Fibroblast of skin of left quadriceps (primary cell): Measurements from ENCODE around the gene SMARCC1.
"Not testable (repeated sequence)": the region's sequence is repeated elsewhere in the genome, so short reads cannot be mapped to it uniquely, and the experiment has no call there.

Source experiments
- DNase-seq, 2 experiments: peaks; one replicate each; pipeline ENCODE4 v3.0.0-alpha.2; 2013; ENCODE audit warnings: low read depth in 2 of 2

SMARCC1 gene

GRCh38 chr3:47781685-47782445 lies at the start of gene SMARCC1:
TSS of gene SMARCC1 (minus strand) at chr3:47781893. CDS start at chr3:47781797, 96 bp downstream.
- peak; percentile 94 to 95 for DNase-seq

GRCh38 chr3:47829482-47829881 lies 47.8 kb upstream of the SMARCC1 start:
- not testable (repeated sequence) for DNase-seq

- DNase-seq = no peak
Observed at GRCh38 chr3:47825590-47825989, 43.9 kb upstream of the SMARCC1 start.

DNA sequence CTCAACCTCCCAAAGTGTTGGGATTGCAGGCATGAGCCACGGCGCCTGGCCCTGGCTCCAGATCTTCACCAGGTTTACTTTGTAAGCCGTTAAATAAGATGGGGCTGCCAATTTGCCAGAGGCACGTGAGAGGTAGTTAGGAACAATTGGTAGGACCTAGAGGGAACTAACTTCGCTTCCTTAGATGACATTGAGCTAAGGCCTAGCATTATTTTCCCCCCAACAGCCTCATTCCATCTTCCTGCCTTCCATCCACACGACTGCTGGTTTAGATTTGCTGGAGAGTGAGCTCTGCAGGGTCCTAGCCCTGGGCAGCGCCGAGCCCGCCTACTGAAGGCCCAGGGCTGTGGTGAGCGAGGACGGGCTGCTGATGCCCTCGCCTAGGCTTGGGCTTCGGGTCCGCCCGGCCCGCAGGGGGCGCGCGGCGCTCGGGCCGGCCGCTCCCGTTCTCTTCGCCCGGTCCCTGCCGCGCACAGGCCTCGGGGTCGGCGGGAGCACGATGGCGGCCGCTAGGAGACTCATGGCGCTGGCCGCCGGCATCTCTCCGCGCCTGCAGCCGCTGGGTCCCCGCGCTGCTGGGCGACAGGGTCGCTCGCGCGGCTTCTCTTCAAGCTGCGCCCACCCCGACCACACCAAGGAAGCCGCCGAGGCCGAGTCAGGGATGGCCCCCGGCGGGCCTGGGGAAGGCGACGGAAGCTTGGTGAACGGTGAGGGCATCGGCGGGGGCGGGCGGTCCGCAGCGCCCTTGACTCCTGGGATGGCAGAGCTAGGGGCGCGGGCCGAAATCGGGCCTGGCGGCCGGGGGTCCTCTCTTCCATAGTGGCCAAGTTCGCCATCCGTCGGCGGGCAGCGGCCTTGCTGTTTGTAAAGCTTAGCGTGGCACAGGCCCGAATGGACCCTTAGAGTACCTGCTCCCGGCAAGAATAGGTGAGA lies 43.1 kb upstream of the SMARCC1 start:
- peak; percentile 59 to 60 for DNase-seq

- no peak for DNase-seq
Observed at GRCh38 chr3:47817609-47818008, 35.9 kb upstream of the SMARCC1 start.

- no peak for DNase-seq
Observed at GRCh38 chr3:47813551-47814177, 32.0 kb upstream of the SMARCC1 start.

DNA sequence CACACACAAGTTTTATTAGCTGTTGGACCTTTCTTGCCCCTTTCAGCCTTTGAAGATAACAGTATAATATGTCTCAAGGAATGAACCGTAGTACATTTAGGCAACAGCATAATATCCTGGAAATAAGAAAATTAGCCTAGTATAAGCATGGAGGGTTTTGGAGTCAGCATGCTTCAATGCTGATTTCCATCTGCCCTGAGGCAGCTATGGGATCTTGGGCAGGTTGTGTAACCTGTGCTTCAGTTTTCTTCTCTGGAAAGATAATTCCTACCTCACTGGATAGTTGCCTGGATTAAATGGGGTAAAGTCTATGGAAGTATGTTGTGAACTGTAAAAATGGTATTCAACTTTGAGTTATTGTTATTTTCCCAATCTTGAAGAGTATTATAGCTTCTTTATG lies 22.9 kb upstream of the SMARCC1 start:
- DNase-seq = no peak

- no peak for DNase-seq
Observed at GRCh38 chr3:47803480-47804025, 21.9 kb upstream of the SMARCC1 start.

DNA sequence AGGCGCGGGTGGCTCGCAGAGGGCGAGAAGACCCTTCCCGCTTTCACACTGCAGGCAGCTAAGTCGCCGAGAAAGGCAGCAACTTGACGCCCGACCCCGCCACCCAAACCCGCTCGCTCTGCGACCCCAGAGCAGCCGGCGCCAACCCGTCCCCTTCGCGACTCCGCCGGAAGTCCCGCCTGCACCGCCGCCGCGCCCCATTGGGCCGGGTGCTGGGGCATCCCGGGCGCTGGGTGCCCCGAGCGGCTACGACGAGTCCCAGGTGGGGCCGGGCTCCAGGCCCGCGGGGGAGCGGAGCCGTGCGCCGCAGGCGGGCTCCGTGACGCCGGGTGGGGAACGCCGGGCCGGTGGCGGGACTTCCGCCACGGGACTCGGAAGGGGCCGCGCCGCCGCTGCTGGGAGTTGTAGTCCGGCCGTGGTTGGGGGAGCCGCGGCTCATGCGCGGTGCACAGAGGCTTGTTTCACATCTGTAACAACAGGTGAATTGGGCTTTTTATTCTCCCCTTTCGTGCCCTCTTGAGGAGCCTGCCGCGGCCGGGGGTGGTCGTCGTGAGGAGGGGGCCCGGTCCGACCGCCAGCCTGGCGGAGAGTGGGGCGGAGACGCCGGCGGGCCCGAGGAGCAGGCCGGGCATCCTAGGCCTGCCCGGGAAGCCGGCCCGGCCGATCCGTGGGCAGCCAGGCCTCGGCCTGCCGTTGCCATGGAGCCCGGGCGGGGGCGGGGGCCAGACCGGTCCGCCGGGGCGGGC lies 21.2 kb upstream of the SMARCC1 start, which contains the start of gene DHX30:
Gene DHX30, plus strand, starts transcription at position 405 of the 746 bp plus-strand sequence. CDS start 7,546 bp downstream, outside the sequence.
- peak; percentile 63 to 64 for DNase-seq

GRCh38 chr3:47799733-47800132 lies 18.0 kb upstream of the SMARCC1 start:
- DNase-seq = no peak

DNA sequence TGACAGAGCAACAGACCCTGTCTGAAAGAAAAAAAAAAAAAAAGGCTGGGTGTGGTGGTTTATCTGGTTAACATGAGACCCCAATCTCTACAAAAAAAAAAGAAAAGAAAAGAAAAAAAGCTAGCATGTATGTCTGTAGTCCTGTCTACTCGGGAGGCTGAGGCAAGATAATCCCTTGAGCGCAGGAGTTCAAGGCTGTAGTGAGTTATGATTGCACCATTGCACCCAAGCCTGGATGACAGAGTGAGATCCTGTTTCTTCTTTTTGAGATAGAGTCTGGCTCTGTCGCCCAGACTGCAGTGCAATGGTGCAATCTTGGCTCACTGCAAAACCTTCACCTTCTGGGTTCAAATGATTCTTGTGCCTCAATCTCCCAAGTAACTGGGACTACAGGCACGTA lies 12.9 kb upstream of the SMARCC1 start:
- no peak for DNase-seq

DNA sequence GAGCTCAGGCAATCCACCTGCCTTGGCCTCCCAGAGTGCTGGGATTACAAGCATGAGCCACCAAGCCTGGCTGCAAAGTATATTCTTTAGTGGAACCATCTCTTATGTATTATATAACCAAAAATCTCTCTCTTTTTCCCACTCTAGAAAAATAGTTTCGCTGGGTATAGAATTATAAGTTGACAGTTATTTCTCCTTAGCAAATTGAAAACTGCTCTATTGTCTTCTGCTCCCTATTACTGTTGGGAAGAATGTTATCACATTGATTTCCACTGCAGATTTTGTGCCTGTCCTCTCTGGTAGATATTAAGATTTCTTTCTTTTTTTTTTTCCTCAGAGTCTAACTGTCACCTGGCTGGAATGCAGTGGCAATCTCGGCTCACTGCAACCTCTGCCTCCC lies 11.0 kb upstream of the SMARCC1 start:
- DNase-seq = no peak

GRCh38 chr3:47791193-47791855 lies 9.6 kb upstream of the SMARCC1 start:
- DNase-seq = no peak

GRCh38 chr3:47783673-47784072 lies 2.0 kb upstream of the SMARCC1 start:
- DNase-seq = no peak

DNA sequence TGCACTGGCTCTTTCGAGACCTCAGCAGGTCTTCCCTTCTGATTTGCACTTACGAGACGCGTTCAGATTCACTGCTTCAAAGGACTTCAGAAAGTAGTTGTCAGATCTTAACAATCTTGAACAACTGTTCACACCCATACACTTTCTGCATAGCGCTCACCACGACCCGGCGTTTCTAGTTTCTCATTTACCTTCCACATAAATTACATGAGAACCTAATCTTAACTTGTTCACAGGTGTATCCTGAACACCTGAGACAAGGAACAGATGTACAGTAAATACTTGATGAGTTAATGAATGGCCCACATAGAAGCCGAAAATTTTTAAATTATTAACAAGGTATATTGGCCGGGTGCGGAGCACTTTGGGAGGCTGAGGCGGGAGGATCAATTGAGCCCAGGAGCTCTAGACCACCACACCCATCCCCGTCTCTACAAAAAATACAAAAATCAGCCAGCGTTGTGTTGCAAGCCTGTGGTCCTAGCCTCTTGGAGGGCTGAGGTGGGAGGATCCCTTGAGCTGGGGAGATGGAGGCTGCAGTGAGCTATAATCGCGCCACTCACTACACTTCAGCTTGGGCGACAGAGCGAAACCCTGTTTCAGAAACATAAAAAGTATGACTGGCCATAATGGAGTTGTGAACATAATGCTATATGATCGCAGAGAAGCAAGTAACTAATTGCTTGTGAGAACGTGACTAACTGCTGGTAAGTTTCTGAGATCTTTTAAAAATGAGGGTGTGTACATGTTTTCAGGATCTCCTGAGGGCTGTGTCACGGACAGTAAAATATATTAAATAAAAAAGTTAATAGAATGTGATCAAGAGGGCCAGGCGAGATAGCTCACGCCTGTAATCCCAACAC lies 984 bp upstream of the SMARCC1 start:
- DNase-seq = no peak

- no peak for DNase-seq
Observed at GRCh38 chr3:47780741-47781684, 680 bp downstream of the SMARCC1 start.

- no peak for DNase-seq
Observed at GRCh38 chr3:47778746-47779145, 2.9 kb downstream of the SMARCC1 start.

DNA sequence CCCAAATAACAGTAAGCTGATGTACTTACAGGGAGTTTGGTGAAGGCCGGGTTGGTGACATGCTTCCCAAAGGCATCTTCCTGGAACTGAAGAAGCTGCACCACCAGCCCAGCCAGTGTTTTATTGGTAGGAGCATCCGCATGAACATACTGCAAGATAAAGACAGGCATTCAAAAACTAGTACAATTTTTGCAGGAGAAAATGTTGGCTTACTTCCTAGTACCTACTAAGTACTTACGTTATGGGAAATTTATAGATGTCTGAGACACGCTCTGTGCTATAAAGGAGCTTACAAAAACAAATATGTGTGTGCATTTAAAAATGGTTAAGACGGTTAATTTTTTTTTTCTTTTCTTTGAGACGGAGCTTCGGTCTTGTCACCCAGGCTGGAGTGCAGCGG lies 8.9 kb downstream of the SMARCC1 start:
- DNase-seq = no peak
